ENCODE measurements around the gene APOBEC3B.

APOBEC3B gene

DNA sequence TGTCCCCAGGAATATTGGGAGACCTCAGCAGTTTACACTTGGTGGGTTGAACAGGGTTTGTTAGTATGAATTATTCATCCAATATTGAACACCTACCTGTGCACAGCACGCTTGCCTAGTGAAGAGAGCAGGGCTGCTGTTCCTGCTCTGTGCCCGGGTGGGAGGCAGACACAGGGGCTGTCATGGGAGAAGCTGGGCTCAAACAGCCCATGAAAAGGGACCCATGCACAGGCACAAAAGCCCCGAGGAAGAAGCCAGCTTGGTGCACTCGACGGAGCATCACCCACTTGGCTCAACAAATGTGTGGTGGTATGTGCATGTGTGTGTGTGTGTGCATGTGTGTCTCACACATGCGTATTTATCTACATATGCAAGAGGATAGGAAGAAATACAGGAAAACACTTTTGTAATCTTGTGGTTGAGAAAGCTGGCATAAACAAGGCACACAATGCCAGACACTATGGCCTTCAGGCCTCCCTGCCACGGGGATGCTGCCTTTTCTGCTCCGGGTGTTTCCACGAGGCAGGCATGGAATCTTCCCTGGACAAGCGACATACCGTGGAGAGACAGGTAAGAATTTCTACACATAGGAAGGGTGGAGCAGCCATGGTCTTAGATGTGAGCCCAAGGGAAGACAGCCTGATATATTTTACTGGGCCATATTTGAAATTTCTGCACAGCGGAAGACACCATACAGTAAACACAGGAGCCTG is 29.7 kb upstream of the APOBEC3B start:
- TF ChIP-seq, protein P1, sequence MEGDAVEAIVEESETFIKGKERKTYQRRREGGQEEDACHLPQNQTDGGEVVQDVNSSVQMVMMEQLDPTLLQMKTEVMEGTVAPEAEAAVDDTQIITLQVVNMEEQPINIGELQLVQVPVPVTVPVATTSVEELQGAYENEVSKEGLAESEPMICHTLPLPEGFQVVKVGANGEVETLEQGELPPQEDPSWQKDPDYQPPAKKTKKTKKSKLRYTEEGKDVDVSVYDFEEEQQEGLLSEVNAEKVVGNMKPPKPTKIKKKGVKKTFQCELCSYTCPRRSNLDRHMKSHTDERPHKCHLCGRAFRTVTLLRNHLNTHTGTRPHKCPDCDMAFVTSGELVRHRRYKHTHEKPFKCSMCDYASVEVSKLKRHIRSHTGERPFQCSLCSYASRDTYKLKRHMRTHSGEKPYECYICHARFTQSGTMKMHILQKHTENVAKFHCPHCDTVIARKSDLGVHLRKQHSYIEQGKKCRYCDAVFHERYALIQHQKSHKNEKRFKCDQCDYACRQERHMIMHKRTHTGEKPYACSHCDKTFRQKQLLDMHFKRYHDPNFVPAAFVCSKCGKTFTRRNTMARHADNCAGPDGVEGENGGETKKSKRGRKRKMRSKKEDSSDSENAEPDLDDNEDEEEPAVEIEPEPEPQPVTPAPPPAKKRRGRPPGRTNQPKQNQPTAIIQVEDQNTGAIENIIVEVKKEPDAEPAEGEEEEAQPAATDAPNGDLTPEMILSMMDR (conservative IDR thresholded peaks at IDR 0.05): no peak
- TF ChIP-seq ZFX (IDR thresholded peaks at IDR 0.05): no peak
- H3K27ac ChIP-seq: no peak overlapping the region

DNA sequence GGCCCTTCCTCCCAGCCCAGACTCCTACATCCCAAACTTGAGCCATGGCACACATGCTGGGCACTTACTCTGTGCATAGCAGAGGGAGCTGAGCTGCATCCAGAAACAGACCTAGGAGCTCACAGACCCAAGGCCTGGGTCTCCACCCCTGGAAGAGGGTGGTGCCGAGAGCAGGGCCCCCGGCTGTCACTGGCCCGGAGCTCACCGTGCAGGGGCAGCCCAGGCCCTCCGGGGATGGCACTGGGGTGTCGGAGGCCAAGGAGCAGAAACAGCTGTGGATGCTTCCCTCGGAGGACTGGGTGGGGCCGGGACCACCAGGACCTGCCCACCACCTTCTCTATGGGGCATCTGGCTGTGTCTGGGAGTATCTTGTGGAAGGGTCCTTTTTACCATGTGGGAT is 29.1 kb upstream of the APOBEC3B start:
- no peak for TF ChIP-seq ZFX (IDR thresholded peaks at IDR 0.05)
- TF ChIP-seq, protein P1 (conservative IDR thresholded peaks at IDR 0.05): no peak
- no peak overlapping the region for H3K27ac ChIP-seq

DNA sequence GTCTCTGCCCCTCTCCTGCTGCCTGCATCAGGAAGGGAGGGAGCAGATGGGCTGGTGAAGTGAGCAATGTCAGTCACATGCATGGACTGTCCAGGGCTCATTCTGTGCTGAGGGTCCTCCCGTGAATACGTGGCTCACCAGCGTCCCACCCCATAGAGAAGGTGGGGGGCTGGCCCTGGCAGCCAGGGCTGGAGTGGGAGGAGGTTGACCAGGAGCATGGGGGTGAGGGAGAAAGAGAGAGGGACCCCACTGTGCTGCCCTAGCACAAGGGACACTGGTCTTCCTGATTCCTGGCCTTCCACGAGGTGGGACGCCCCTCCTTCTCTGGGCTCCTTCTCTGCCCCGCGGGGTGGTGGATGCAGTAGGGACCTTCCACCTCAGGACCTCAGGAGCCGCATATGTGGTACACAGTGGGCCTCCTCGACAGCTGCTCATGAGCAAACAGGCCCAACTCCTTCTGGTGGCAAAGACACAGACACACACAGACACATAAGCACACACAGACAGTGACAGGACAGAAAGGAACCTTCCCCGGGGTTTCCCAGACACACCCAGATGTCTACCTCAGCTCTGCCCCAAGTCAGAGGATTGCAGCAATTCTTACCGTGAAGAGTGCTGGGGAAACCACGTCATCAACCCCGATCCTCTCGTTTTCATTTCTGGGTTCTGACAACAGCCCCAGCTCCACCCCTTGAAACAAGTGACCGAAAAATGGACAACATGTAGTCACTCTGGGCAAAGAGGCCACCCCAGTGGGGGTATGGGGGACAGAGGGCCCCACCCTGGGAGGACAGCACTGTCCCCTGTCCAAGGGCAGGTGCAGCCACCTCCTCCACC is 28.4 kb upstream of the APOBEC3B start:
- H3K27ac ChIP-seq: no peak overlapping the region
- no peak for TF ChIP-seq ZFX (IDR thresholded peaks at IDR 0.05)
- TF ChIP-seq, protein P1 (conservative IDR thresholded peaks at IDR 0.05): no peak

DNA sequence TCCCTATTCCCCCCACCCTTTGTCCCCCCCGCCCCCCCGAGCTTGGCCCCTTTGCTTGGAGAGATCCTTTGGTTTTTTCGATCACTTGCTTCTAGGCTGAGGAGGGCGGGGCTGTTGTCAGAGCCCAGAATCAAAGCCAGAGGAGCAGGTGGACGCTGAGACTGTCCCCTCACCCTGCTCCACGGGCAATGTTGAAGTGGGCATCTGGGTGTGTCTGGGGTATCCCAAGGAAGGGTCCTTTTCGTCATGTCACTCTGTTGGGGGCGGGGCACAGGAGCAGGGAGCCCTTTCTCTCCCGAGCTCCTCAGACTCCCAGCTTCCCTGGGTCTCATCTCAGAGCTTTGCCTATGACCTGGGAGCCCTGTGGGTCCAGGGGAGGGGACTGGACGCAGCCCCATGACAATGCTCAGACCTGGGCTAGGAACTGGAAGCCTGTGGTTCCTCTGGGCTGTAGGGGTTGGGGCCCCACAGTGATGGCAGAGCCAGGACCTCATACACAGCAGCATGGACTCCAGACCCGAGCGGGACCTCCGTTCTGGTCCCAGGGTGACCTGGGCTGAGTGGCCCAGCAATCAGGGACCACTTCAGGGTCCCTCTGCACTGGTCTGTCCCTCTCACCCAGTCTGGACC is 27.6 kb upstream of the APOBEC3B start:
- no peak overlapping the region for H3K27ac ChIP-seq
- TF ChIP-seq, protein P1 (conservative IDR thresholded peaks at IDR 0.05): no peak
- TF ChIP-seq ZFX (IDR thresholded peaks at IDR 0.05): no peak

DNA sequence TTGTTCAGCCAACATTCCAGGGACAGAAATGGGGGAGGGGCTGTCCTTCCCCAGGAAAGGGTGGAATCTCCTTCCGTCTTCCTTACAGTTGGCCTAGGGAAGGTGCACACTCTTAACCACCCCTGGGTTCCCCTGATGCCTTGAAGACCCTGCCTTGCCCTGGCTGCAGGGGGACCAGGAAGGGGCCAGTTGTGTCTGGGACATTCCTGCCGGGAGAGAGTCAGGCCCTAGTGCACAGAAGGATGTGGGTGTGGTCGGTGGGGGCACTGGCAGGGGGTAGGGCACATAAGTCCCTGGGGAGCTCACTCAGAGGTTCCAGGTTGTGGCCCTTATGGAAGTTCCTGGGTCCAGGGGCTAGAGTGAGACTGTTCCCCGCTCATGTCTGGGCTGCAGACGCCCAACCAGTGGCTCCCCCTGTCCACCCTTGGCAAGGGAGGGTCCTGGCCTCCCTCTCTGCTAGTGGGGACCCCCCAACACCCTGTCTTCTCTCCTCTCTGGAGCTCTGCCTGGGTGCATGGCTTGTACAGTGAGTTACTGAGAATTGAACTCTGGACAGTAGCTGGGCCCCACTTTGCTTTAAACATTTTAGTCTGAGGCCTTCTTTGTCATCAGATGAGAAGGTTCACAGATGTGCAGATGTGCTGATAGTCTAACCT is 26.8 kb upstream of the APOBEC3B start:
- TF ChIP-seq ZFX (IDR thresholded peaks at IDR 0.05): no peak
- TF ChIP-seq, protein P1 (conservative IDR thresholded peaks at IDR 0.05): no peak
- H3K27ac ChIP-seq: no peak overlapping the region

DNA sequence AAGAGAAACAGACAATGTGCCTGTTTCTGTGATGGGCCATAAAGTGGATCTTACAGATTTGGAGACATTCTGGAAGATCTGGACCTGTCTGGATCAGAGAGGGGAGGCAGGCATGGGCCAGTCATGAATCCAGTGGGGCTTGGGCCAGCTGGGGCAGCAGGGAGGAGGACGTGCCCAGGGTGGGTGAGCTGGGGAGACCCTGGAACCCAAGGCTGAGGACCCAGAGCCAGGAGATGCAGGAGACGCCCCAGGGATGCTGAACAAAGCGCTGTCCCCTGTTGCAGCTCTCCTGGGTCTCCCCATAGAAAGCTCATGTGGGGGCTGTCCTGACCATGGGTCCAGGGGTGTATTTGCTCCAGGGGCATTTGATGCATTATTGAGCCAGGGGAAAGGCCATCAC is 26.2 kb upstream of the APOBEC3B start:
- TF ChIP-seq ZFX (IDR thresholded peaks at IDR 0.05): no peak
- TF ChIP-seq, protein P1 (conservative IDR thresholded peaks at IDR 0.05): no peak
- no peak overlapping the region for H3K27ac ChIP-seq

Measured in C4-2B (cell line).